Stimulated activated CD8-positive, alpha-beta memory T cell treated with anti-CD3 and anti-CD28 coated beads, Interleukin-4, amount 100 ng/mL, for 48 hours (primary cell): ENCODE results near the gene LGALS3.

Experiments used
- DNase-seq: peaks from one replicate; pipeline ENCODE4 v3.0.0-alpha.2; 2020

Gene LGALS3

DNA sequence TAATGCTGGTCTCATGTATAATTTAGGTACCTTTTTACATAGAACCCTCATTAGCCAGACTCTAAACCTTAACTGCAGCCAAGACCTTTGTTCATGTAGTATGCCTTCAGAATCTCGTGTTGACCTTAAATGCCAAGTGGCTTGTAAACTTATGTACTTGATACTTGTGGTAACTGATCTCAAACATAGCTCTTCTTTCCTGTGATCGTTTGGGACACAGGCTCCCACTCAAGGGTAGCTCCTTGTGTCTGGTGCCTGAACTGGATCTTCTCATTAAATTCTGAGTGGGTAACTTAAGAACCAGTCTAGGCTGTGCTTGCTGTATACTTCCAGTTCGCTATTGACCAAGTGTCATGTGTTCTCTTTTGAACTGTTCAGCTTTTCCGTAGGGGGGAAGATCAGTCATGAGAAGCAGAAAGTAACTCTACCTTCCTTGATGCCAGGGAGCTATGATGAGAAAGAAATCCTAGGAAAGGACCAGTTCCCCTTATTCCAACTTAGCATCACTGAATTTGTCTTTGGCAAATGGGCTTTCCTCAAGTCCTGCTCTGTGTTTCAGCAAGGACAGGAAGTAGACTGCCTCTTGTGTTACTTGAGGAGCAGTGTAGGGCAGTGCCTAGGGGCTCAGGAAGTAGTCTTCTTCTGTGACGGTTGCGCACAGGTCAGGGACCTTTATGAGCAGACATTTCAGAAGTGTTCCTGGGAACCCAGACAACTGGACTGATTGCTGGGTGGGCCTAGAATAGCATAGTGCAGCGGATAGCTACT is 2.5 kb downstream of the LGALS3 start:
- DNase-seq: no peak

DNA sequence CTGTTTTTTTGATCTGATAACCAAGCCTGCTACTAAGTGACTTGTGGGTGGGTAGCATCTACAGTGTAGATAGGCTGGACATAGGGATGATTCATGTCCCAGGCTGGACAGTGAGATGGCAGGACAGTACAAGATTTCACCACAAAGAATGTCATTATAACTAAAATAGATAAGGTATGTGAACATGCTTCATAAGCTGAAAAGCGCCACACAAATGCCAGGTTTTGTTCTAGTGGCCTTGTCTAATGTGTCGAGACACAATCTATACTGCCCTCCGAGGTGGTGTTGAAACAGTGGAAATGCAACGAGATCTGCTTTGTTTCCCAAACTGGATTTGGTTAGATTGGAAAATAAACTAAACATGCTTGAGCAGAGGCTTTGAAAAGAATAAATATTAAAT is 4.4 kb downstream of the LGALS3 start:
- no peak for DNase-seq

DNA sequence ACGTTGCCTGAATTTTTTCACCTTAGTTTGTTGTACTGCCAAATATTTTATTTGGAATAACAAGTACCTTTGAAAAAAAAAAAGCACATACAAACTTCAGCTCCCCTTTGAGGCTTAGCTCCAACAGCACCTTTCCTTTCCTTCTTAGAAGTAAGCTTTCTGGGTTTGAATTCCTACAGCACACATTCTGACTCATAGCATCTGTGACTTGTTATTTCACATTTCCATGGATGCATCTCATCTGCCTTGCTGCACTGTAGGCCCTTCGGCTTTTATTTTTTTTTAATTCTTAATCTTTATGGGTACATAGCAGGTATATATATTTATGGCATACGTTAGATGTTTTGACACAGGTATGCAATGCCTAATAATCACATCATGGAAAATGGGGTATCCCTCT is 7.2 kb downstream of the LGALS3 start:
- DNase-seq: no peak

DNA sequence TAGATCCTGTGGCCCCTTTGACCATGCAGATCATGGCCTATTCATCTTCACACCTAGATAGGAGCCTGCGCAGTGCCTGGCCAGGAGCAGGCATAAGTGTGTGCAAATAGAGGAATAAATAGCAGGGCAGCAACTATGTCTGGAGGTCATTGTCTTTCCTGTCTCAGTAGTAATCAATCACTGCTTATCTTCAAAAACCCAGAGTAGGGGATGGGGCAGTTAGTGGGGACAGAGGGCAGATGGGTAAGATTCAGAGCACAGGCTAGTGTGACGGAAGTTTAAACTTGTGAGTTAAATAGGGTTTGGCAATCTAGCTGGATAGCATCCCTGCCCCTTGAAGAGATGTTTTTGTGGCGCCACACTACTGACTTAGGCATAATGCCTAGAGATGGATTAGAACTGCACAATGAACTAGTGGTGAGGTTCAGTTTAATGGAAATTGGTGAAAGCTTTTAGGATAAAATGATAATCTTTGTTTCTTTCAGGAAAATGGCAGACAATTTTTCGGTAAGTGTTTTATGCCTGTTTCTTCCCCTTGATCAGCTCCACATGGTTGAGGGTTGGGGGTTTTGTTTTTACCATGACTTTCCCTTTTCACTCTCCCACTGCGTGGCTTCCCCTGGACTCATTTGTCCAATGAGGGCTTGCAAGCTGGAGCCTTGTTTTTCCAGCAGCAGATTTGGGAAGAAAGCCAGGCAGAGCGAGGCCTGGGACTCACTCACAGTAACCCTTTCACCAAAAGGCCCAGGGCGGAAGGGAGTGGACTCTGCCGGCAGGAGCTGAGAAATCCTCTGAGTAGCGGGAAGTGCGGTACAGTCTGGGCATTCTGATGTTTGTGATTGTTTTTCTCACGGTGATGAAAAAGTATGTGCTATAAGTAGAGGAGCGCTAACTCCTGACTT is 8.1 kb downstream of the LGALS3 start:
- DNase-seq: no peak

DNA sequence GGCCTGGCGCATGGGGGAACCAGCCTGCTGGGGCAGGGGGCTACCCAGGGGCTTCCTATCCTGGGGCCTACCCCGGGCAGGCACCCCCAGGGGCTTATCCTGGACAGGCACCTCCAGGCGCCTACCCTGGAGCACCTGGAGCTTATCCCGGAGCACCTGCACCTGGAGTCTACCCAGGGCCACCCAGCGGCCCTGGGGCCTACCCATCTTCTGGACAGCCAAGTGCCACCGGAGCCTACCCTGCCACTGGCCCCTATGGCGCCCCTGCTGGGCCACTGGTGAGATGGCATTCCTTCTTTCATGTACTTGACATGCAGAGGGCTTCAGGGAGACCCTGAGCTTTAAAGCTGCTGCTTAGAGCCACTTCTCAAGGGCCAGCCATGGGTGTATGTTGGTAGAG is 9.0 kb downstream of the LGALS3 start:
- DNase-seq: no peak

DNA sequence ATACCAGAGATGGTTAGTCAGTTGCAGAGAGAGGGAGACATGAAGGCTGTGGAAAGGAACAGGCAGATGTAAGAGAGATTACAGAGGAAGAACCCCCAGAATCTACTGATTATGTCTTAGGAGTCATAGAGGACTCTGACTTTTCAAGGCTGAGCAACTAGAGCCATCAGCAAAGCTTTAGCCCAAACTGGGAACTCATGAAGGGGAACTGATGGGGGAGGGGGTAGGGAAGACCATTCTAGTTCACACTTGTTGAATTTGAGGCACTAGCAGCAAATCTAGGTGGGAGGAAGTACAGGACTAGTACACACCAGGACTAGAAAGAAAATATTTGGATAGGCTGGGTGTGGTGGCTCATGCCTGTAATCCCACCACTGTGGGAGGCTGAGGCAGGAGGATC is 10.1 kb downstream of the LGALS3 start:
- DNase-seq: no peak

DNA sequence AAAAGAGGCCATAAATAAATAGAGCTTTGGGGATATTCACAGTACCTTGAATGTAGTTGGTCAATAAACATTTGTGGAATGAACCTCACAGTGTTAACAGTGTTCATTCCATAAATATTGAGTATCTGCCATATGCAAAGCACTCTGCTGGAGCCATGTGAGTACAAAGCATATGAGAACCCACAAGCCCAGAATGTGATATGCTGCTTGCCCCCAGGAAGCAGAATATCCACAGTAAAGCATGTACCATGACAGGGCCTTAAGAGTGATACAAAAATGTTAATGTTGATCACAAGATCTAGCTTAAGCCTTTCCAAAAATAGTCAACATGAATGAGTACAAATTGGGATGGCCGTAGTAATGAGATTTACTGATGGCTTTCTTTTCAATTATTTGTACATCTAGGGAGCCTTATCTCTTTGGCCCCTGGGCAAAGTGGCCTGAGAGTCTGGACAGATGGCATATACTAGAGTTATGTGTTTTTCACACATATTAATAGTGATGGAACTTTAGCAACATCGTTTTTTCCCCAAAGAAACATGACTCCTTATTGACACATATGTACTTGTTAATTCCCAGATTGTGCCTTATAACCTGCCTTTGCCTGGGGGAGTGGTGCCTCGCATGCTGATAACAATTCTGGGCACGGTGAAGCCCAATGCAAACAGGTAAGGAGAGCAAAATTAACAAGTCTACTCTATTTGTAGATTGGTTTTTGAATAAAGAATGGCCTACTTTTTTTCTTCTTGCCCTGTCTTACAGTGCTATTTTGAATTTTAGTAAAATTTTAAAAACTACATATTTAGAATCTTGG is 10.9 kb downstream of the LGALS3 start:
- no peak for DNase-seq

DNA sequence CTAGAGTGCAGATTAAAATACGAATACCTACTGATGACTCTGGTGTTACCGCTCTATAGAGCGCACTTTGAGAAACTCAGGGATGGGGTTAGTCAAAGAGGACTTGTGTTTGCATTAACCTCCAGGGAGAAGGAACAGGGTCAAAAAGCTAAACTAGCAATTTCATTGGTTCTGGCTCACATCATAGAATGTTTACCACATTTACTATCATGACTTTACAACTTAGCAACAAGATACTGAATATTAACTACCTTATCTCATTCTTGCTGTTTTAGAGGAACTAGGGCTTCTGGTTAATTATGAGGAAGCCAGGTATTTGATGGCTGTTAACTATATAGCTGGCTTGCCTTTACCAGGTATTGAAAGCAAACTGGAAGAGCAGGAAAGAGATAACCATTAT is 12.8 kb downstream of the LGALS3 start:
- no peak for DNase-seq

DNA sequence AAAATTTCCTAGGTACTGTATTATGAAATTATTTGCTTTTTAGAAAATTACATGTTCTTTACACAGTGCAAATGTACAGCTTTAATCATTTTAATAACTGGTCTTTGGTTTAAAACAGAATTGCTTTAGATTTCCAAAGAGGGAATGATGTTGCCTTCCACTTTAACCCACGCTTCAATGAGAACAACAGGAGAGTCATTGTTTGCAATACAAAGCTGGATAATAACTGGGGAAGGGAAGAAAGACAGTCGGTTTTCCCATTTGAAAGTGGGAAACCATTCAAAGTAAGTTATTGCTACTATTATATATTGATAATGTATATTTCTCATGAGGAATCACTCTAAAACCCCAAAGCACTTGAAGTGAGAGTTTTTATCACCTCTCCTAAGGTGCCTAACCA is 13.4 kb downstream of the LGALS3 start:
- DNase-seq: no peak

DNA sequence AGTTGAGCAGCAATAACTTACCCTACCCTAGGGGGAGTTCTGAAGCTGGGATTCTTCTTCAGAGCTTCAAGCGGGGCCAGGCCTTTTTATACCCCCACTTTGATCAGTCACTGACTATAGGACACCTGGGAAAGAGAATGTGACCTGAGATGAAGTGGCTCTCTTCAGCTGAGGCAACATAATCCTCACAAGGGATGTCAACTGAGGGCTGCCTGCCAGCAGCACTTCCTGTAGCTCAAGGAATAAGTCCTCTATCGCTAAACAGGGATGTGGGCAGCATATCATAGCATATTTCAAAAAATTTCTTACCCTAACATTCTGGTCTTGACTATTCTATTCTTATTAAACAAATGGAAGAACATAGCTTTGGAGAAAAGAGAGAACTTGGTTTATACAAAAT is 17.4 kb downstream of the LGALS3 start:
- no peak for DNase-seq

DNA sequence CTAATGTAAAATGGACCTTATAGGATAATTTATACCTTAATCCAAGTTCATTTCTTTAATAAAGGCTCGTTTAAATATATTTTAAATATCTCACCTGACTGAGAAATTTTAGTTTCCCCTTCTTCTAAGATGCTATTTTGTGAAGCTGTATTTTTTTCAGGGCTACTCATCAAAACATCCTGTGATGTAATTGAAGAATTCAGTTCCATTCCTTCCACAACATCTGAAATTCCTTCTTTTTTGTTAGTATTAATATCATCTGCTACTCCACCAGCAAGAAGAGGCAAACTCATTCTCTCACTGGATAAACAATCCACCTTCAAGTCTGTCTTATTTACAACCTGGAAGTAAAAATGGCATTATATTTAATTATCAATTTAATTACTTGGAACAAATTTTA is 22.5 kb downstream of the LGALS3 start:
- no peak for DNase-seq

DNA sequence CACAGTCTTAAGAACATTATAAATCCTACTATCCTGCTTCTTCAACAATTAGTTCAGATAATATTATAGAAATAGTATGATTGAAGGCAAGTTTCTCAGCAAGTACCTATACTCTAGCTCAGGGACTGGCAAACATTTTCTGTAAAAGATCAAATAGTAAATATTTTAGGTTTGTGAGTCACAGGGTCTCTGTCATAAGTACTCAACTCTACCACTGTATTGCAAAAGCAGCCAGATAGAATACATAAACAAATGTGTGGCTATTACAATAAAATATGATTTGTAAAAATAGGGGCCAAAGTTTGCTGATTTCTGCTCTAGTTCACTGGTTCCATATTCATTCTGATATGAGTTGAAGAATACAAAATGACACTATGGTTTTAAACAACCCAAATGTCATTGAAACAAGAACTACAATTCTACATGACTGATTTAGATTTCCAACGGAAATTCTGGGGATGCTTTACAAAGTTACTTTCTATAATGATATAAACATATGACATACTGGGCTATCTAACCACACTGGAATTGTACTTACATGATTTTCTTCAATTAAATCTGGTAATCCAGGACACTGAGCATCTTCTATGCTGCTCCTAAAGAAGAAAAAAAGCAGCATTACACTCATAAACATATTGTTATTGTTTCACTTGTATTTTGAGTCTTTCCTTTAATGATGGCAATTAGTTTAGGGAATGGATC is 23.2 kb downstream of the LGALS3 start:
- no peak for DNase-seq

DNA sequence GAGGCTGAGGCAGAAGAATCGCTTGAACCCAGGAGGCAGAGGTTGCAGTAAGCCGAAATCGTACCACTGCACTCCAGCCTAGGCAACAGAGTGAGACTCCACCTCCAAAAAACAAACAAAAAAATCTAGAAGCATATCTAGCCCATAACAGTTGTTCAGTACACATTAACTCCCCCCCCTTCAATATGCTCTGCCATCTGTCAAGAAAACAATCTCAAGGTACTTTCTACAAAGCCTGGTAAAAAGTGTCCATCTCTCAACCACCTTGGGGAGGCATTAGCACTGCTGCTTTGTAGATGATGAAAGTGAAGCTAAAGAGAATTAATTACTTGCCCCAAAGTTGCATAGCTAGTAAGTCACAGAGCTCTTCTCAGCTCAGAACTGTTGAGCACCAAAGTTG is 24.9 kb downstream of the LGALS3 start:
- DNase-seq: no peak

DNA sequence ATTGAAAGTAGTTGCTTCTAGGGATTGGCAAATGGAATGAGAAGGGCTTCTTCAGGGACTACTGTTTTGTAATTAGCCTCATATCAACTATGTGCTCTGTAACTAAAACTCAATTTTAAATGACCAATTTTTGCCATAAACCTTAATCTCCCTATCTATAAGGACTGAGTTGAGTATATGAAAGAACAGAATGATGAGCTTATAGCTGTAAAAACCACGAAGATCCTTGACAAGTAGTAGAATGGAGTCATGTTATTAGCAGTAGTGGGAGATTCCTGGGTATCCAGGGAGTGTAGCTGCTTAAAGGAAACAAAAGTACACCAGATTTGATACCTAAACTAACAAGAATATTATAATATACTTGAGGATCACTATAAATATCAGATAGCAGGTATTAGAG is 28.0 kb downstream of the LGALS3 start:
- no peak for DNase-seq

DNA sequence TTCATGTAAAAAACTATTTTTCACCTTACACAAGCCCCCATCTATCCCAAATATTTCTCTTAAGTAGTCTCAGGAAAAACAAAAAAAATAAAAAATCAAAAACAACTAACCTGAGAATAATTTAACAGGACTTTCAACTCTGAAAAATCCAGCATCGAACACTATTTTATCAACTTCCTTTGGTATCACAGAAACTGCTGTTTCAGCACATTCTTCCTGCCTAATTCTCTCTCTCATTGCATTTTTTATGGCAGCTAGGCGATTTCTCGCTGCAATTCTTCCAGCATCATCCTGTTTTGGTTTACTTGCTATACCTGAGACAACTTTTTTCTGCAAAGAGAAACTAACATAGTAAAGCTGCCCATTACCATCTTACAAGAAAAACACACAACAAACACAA is 29.4 kb downstream of the LGALS3 start:
- no peak for DNase-seq

DNA sequence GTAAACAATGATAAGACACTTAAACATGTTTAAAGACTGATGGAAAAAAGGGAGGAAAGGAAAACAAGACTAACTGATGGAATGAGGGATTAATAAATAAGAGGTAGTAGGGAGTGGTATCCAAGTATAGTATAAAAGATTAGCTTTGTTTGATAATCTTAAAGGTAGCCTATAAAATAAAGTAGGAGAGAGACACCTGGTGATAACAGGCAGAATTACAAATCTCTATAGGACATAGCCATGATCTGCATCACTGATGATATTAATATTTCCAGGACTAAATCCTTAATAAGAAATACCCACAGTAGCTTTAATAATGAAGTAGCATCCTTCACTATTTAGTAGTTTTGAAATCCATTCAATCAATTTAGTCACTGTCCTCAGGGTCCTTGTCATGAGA is 31.9 kb downstream of the LGALS3 start:
- no peak for DNase-seq

DNA sequence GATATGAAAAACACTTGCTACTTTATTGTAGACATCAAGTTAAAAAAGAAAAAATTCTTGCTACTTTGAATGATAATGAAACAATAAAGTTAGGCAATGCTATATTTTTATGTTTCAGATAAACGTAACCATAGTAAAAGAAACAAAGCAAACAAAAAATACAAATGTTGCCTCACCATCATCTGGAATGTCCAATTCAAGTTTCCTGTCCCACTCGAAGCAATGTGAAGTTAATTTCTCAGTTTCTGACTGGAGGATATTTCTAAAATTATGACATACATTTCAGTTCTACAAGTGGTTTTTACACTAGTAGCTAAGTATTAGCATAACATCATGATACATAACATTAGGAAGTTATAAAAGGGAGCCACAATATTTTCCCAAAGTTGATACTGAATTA is 41.5 kb downstream of the LGALS3 start:
- DNase-seq: no peak

DNA sequence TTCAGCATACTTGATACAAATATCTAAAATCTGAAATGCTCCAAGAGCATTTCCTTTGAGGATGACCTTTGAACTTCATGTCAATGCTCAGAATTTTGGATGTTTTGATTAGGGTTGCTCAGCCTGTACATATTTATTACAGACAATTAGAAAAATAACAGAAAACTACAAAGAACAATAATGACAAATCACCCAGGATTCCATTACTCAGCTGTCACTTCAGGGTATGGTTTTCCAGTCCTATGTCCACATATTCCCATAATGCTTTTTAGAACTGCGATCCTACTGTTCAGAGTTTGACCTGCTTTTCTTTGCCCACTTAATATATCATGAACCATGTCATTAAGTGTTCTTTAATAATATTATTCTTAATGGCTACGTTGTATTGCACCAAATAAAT is 51.0 kb downstream of the LGALS3 start:
- no peak for DNase-seq

DNA sequence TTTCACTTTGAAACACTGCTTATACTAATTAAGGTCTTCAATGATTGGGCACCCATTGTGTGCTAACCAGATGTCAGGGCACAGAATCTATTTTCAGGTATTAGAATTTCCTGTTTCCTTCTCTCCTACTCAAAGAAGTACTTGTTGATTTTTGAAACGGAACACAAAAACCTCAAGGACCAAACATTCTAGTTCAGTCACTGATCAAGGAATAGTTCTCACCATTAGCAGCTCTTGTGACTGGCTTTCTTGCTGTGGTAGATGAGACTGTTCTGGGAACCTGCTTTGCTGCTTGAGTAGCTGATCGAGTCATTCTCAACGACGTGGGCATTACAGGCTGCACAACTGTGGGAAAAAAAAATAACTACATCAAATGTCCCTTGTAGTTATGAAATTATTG is 51.4 kb downstream of the LGALS3 start:
- no peak for DNase-seq

DNA sequence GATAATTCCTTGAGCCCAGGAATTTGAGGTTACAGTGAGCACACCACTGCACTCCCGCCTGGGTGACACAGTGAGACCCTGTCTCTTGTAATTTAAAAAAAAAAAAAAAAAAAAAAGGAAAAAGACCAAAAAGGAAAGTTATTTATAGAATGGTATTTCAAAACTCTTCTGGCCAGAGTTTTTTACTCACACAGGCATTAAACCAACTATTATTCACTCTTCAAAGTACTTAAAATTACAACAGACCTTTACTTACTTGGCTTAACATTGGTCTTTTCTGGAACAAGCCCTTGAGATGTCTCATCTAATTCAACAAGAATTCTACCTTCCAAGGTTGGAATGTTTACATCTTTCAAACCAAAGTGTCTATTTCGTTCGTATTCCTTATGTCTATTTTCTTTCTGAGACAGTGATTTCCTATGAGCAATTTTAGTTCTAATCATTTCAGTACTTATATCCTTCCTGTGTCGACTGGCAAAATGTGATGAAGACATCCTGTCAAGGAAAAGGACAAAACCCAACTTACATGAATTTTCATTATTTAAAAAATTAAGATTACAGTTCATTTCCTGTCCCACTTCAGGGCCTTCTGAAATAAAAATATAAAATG is 59.7 kb downstream of the LGALS3 start:
- no peak for DNase-seq

DNA sequence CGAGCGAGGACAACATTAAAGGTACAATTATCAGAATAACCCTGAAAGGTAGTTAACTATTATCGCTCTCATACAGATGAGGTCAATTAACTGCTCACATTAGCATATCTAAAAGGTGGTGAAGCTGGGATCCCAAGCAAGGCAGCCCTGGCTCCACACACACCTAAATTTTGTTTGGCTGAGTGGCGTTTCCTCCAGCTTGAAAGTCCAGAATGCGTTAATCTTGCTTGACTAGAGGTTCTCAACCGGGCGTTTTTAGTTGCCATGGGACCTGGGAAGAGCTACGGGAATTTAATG is 61.8 kb downstream of the LGALS3 start:
- no peak for DNase-seq

DNA sequence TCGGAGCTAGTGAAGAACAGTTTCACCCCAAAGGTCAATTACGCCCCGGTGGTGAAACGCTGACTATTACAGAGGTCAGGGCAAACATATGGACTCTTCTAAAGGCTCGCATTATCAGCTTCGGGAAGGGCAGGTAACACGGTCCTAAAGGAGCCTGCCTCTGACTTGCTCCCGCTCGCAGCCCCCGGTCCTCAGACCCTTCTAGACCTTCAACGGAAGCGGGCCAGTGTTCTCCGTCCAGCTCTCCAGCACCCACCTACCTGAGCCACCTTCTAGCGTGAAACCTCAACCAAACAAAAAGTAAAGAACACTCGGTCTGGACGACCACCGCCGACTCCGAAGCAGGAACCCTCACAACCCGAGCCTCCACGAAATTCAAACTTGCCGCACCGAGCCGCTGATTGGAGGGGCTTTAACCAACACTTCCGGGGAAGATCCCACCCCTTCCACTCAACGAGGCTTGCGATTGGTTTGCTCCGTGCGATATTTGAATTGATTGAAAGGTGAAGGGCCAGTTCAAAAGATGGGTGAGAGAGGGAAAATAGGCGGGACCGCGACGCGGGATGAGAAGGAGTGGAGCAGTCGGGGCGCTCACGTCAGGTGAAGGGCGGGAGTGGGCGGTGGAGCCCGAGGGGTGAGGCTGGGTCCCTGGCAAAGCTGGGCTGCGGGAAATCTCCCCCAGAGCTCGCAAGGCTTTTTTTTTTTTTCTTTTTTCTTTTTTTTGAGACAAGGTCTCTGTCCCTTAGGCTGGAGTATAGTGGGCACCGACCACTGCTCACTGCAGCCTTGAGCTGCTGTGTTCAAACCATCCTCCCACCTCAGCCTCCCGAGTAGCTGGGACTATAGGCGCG is 62.4 kb downstream of the LGALS3 start, which contains the start of gene DLGAP5:
DLGAP5 (minus strand) TSS at position 383 of the 851 bp plus-strand sequence. CDS start 2,406 bp downstream, outside the sequence.
- peak; percentile 91 for DNase-seq
